ENCODE measurements around the gene CCR7. TPM values are rescaled to one million over a fixed set of nuclear protein-coding genes. Genes with fewer than 3 reads are reported as not detected.
A peak's percentile ranks its signal among the peaks of the same experiment; 100 is the strongest.

Gene CCR7
- total and polyA plus RNA-seq, 2 of the 8 experiments (the other 6 are each of a cell fraction or from before 2014, with no cell fraction given) = 0.12 to 0.17 TPM

DNA sequence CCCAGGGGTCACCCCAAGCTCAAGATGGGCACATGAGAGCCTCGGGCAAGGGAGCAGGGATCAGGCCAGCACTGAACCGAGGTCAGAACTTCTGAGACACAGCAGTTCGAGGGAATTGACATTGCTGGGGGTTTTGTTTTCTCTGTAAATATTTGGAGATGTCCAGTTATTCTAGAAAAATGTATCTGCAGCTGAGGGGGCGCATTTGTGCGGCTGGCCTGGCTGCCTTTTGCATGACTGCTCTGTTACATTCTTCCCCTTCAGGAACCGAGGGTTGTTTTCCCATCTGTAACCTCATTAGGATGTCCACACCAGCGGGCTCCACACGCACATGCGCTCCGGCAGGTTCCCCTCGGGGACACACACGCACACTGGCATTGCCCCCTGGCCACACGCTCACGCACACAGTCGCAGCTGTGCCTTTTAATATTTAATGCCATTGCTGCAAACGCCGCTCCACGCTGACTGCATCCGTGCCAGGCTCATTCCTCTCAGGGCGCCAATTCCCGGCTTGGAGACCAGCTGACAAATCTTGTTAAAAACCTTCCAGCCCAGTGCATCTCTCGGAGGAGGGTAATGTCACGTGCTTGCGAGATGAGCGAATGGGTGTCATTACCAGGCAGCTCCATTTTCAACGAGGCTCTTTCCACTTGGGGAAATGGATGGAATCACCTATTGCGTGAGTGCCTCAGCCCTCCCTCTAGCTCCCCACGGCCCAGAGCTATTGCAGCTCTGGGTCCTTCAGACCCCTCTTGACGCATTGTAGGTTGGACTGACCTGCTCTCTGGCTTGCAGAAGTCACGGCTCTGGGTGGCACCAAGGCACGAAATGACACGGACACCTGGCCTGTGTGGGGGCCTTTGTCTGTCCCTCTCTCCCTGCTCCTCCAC is 13.1 kb downstream of the CCR7 start:
- DNase-seq (ENCODE audit: low read depth in 1 of 2, low spot score in 2 of 2) (no peak), FAIRE-seq (no peak)
- peaks cover 0 to 7% (median 2%) of the 10 kb centered on the region in 4 experiments; a peak in 2 of 7 replicates for H3K4me1 ChIP-seq (replicated peaks in 1 of 4; ENCODE audit: control insufficient read depth in 3 of 4, insufficient read depth in 4 of 4, low read length in 3 of 4)
- H3K14ac ChIP-seq (ENCODE audit: insufficient read length) = no peak overlapping the region
- no peaks in the 10 kb centered on the region for H4K20me1 ChIP-seq (replicated peaks in 1 of 2; ENCODE audit: control insufficient read depth in 1 of 2, insufficient read depth in 2 of 2, low read length in 2 of 2)
- no peak overlapping the region for H2AK5ac ChIP-seq (ENCODE audit: low read depth, low read length)
- no peak overlapping the region for H2BK120ac ChIP-seq (replicated peaks; ENCODE audit: low read depth, low read length)
- H3K9ac ChIP-seq (replicated peaks in 1 of 4; ENCODE audit: extremely low read depth in 1 of 4, low read depth in 3 of 4, low read length in 3 of 4) = no peak overlapping the region
- H3K56ac ChIP-seq (replicated peaks; ENCODE audit: insufficient read length, low read depth, low read length) = no peak overlapping the region
- WGBS, 2 experiments (ENCODE audit: extremely low coverage in 1 of 2, insufficient coverage in 1 of 2, insufficient read length in 1 of 2, insufficient replicate concordance in 2 of 2, low coverage in 1 of 2, low lambda C conversion rate in 2 of 2, missing lambda C conversion rate in 1 of 2) = 93% methylated on average over 32 of the region's 32 CpGs; no CpG with 5 or more reads in 1 of the 2 experiments
- ChIA-PET CTCF (ENCODE audit: partially characterized antibody) (interaction anchor here (0.6 to 9.1 kb wide), 10 partner anchors 8 to 341 kb away, joined by 3 to 80 read pairs (median 3); no protein-coding TSS in a partner anchor), POLR2A (ENCODE audit: partially characterized antibody) (interaction anchor here (0.6 to 1.0 kb wide), 2 partner anchors 10 to 13 kb away, joined by 3 read pairs; no protein-coding TSS in a partner anchor)
- no peak overlapping the region for H2BK5ac ChIP-seq (ENCODE audit: low read depth, low read length)
- no peak overlapping the region for H3K4ac ChIP-seq (replicated peaks; ENCODE audit: insufficient read length, low read depth, low read length)
- H3K23ac ChIP-seq (ENCODE audit: insufficient read length) = no peak overlapping the region
- no peaks in the 10 kb centered on the region; a peak in 1 of 7 replicates for H3K27me3 ChIP-seq (replicated peaks in 1 of 4; ENCODE audit: control insufficient read depth in 3 of 4, extremely low read depth in 1 of 4, insufficient read depth in 3 of 4, low read length in 3 of 4)
- no peak overlapping the region for H2BK12ac ChIP-seq (ENCODE audit: low read depth, low read length)
- H4K91ac ChIP-seq (replicated peaks; ENCODE audit: insufficient read length, low read length) = no peak overlapping the region
- H2AFZ ChIP-seq (ENCODE audit: low read length) = no peak overlapping the region
- no peak overlapping the region for H3K4me3 ChIP-seq (ENCODE audit: extremely low read depth in 1 of 4, insufficient read depth in 2 of 4, low read depth in 3 of 4, low read length in 4 of 4)
- no peak overlapping the region for H3K27ac ChIP-seq (ENCODE audit: low read depth, low read length)
- H3K4me2 ChIP-seq (ENCODE audit: insufficient read depth in 1 of 2, low read depth in 2 of 2, low read length in 2 of 2) = no peak overlapping the region
- no peaks in the 10 kb centered on the region for H3K79me1 ChIP-seq (ENCODE audit: low read depth, low read length)
- no peak overlapping the region for H3K18ac ChIP-seq (ENCODE audit: extremely low read depth, low read length)
- no peak overlapping the region for H2BK20ac ChIP-seq (ENCODE audit: low read length)
- H4K8ac ChIP-seq (ENCODE audit: extremely low read depth, insufficient read depth, low read length) = 0 out of 2 replicates have a peak overlapping the region, but pooled peaks have one; percentile 36
- no peaks in the 10 kb centered on the region for H3K79me2 ChIP-seq (ENCODE audit: control insufficient read depth in 1 of 2, insufficient read depth in 2 of 2, low read length in 2 of 2)
- H3K9me3 ChIP-seq (ENCODE audit: insufficient read depth in 2 of 2, low read depth in 1 of 2, low read length in 1 of 2) = no peaks in the 10 kb centered on the region
- no peak overlapping the region for H2BK15ac ChIP-seq (ENCODE audit: low read length)
- H3K36me3 ChIP-seq (ENCODE audit: control insufficient read depth in 2 of 4, insufficient read depth in 4 of 4, low read length in 3 of 4) = no peaks in the 10 kb centered on the region
- no peak overlapping the region for H4K5ac ChIP-seq (ENCODE audit: insufficient read length, low read depth, low read length)
- no peaks in the 10 kb centered on the region; the same call in 1 of the 2 replicates for H3K23me2 ChIP-seq (ENCODE audit: low read depth, low read length)
- TF ChIP-seq, protein P1, sequence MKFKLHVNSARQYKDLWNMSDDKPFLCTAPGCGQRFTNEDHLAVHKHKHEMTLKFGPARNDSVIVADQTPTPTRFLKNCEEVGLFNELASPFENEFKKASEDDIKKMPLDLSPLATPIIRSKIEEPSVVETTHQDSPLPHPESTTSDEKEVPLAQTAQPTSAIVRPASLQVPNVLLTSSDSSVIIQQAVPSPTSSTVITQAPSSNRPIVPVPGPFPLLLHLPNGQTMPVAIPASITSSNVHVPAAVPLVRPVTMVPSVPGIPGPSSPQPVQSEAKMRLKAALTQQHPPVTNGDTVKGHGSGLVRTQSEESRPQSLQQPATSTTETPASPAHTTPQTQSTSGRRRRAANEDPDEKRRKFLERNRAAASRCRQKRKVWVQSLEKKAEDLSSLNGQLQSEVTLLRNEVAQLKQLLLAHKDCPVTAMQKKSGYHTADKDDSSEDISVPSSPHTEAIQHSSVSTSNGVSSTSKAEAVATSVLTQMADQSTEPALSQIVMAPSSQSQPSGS (IDR thresholded peaks at IDR 0.05; ENCODE audit: low read length) = no peak
- TF ChIP-seq TEAD4 (IDR thresholded peaks at IDR 0.05; ENCODE audit: low read depth, low read length) (no peak), BRCA1 (IDR thresholded peaks at IDR 0.05; ENCODE audit: low read depth, low read length) (no peak), TAF7 (optimal IDR thresholded peaks at IDR 0.05; ENCODE audit: borderline replicate concordance, low read depth, low read length) (no peak), CBX8 (IDR thresholded peaks at IDR 0.05; ENCODE audit: borderline replicate concordance, low read depth, low read length) (no peak), CHD2 (IDR thresholded peaks at IDR 0.05; ENCODE audit: low read length) (no peak), SAP30 (IDR thresholded peaks at IDR 0.05; ENCODE audit: insufficient read depth, insufficient replicate concordance, low read length) (no peak), SUZ12 (IDR thresholded peaks at IDR 0.05; ENCODE audit: low read length) (no peak)
- TF ChIP-seq, protein P2, sequence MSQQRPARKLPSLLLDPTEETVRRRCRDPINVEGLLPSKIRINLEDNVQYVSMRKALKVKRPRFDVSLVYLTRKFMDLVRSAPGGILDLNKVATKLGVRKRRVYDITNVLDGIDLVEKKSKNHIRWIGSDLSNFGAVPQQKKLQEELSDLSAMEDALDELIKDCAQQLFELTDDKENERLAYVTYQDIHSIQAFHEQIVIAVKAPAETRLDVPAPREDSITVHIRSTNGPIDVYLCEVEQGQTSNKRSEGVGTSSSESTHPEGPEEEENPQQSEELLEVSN (IDR thresholded peaks at IDR 0.05) = no peak
